Mesothelial cell of epicardium (in vitro differentiated cells): ENCODE measurements around the gene FAM210B. TPM values are rescaled to one million over a fixed set of nuclear protein-coding genes. Genes with fewer than 3 reads are reported as not detected.

Experiments
- DNase-seq, 2 experiments: peaks; one replicate each; pipeline ENCODE4 v3.0.0; 2021; ENCODE audit warnings: low spot score in 2 of 2; ENCODE audit not compliant: unreplicated experiment in 2 of 2
- H3K27ac Mint-ChIP-seq: 2 replicates; pipeline ENCODE4 v1.8.0; 2021; ENCODE audit warnings: mixed read lengths
- H3K27me3 Mint-ChIP-seq: 2 replicates; pipeline ENCODE4 v1.8.0; 2021; ENCODE audit warnings: low read depth, mixed read lengths
- H3K36me3 Mint-ChIP-seq: 2 replicates; pipeline ENCODE4 v1.8.0; 2021; ENCODE audit warnings: mixed read lengths
- H3K4me1 Mint-ChIP-seq: 2 replicates; pipeline ENCODE4 v1.8.0; 2021; ENCODE audit warnings: mixed read lengths
- H3K4me3 Mint-ChIP-seq: 2 replicates; pipeline ENCODE4 v1.8.0; 2021; ENCODE audit warnings: mild to moderate bottlenecking, moderate library complexity, mixed read lengths
- H3K9me3 Mint-ChIP-seq: 2 replicates; pipeline ENCODE4 v1.8.0; 2021; ENCODE audit warnings: mixed read lengths
- CTCF ChIP-seq: fragments of 200-600 bp; sonication (generic); IDR thresholded peaks from one replicate; pipeline ENCODE4 v1.5.0; 2021; ENCODE audit warnings: antibody characterized with exemption; ENCODE audit not compliant: unreplicated experiment
- total RNA-seq: library from RNA; stranded (reverse); gene quantifications from 3 replicates; pipeline ENCODE4 v1.2.1, GENCODE V29; 2021

The FAM210B gene
- total RNA-seq, 1 donor from 2014 or later = 66.4 TPM

- DNase-seq = no peak
- Mint-ChIP-seq H3K4me1 (peaks cover 20% of the 10 kb centered on the region), H3K4me3 (peak overlapping the region; percentile 91), H3K36me3 (peaks cover 9% of the 10 kb centered on the region), H3K27ac (peak overlapping the region; percentile 96), H3K27me3 (no peaks in the 10 kb centered on the region), H3K9me3 (no peaks in the 10 kb centered on the region)
- no peak for TF ChIP-seq CTCF
Measured at GRCh38 chr20:56360908-56361205, 2.1 kb downstream of the FAM210B start.

- Mint-ChIP-seq H3K4me1 (peaks cover 20% of the 10 kb centered on the region), H3K36me3 (peaks cover 18% of the 10 kb centered on the region), H3K9me3 (no peaks in the 10 kb centered on the region), H3K27me3 (no peaks in the 10 kb centered on the region), H3K4me3 (no peak overlapping the region), H3K27ac (no peak overlapping the region)
- TF ChIP-seq CTCF = no peak
- DNase-seq = no peak
Measured at GRCh38 chr20:56361900-56362299, 3.1 kb downstream of the FAM210B start.

- Mint-ChIP-seq H3K36me3 (peaks cover 24% of the 10 kb centered on the region), H3K9me3 (no peaks in the 10 kb centered on the region), H3K4me1 (peaks cover 20% of the 10 kb centered on the region), H3K27me3 (no peaks in the 10 kb centered on the region), H3K4me3 (no peak overlapping the region), H3K27ac (no peak overlapping the region)
- no peak for DNase-seq
- no peak for TF ChIP-seq CTCF
Measured at GRCh38 chr20:56362833-56363413, 4.1 kb downstream of the FAM210B start.

- H3K27me3 Mint-ChIP-seq = no peaks in the 10 kb centered on the region
- peaks cover 24% of the 10 kb centered on the region for H3K36me3 Mint-ChIP-seq
- DNase-seq = no peak
- H3K4me1 Mint-ChIP-seq = peaks cover 20% of the 10 kb centered on the region
- no peak overlapping the region for H3K4me3 Mint-ChIP-seq
- no peaks in the 10 kb centered on the region for H3K9me3 Mint-ChIP-seq
- TF ChIP-seq CTCF = no peak
- no peak overlapping the region for H3K27ac Mint-ChIP-seq
Measured at GRCh38 chr20:56363491-56363890, 4.7 kb downstream of the FAM210B start.

- Mint-ChIP-seq H3K27ac (no peak overlapping the region), H3K4me1 (no peaks in the 10 kb centered on the region), H3K4me3 (no peak overlapping the region), H3K36me3 (peaks cover 25% of the 10 kb centered on the region), H3K9me3 (no peaks in the 10 kb centered on the region), H3K27me3 (no peaks in the 10 kb centered on the region)
- DNase-seq = no peak
- TF ChIP-seq CTCF = no peak
Measured at GRCh38 chr20:56368351-56369134, 9.8 kb downstream of the FAM210B start.
